Activated T-cell treated with anti-CD3 and anti-CD28 coated beads for 24 hours (primary cell): ENCODE data around the gene NOM1.

Experiments used
- DNase-seq: peaks from one replicate; pipeline ENCODE4 v3.0.0-alpha.2; 2020; ENCODE audit warnings: low read depth

NOM1 gene

GRCh38 chr7:157016352-157017041, 67.0 kb downstream of the NOM1 start:
- DNase-seq: no peak

- no peak for DNase-seq
Measured at GRCh38 chr7:157017149-157017548, 67.6 kb downstream of the NOM1 start.

- no peak for DNase-seq
Measured at GRCh38 chr7:157017603-157018327, 68.3 kb downstream of the NOM1 start.

- DNase-seq: no peak
Measured at GRCh38 chr7:157018328-157018996, 69.0 kb downstream of the NOM1 start.

- no peak for DNase-seq
Measured at GRCh38 chr7:157018997-157019608, 69.6 kb downstream of the NOM1 start.

DNA sequence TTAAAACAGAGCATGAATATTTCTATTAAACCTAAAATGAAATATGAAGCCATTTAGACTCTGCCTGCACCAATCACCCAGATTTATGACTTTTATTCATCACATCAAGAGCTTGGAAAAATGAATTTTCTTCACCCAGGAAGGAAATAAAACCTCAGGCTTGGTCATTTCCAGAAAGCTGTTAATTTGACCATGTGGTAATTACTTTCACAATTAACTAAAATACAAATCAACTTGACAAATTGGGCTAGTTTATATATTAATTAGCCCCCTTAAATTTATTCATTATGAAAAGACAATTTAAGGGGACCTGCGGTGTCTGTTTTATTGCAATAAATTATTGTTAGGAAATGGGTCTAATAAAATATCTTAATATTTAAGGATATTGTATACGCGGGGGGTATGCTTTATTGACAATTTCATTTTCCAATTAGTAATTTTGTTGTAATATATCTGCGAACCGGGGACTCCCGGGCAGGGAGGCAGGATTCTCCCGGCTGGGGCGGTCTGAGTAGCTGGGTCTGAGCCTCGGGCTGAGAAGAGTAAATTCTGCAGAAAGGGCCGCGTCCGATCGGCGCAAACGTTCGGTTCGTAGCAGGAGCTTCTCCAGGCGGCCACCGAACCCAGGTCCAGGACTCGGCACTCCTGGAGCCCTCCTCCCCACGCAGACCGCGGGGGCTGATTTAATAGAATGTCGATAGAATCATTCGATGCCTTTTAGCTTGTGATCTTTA, 70.4 kb downstream of the NOM1 start:
- no peak for DNase-seq

GRCh38 chr7:157020514-157021070, 71.1 kb downstream of the NOM1 start:
- no peak for DNase-seq

- DNase-seq: no peak
Measured at GRCh38 chr7:157021071-157021870, 71.8 kb downstream of the NOM1 start.

GRCh38 chr7:157021871-157022680, 72.6 kb downstream of the NOM1 start:
- DNase-seq: no peak
